Measurements from ENCODE around the gene TRPM3. TPM values are rescaled to one million over a fixed set of nuclear protein-coding genes. Genes with fewer than 3 reads are reported as not detected.
A peak's percentile ranks its signal among the peaks of the same experiment; 100 is the strongest.

The TRPM3 gene
- total RNA-seq, 4 donors from 2014 or later, result 0.51 to 8.4 (median 3.3) TPM

GRCh38 chr9:71003346-71003745 is 118.1 kb downstream of the TRPM3 start:
- TF ChIP-seq POLR2A (IDR thresholded peaks at IDR 0.05), result no peak
- no peak for TF ChIP-seq CTCF (IDR thresholded peaks at IDR 0.05)
- Histone ChIP-seq H3K36me3 (no peaks in the 10 kb centered on the region), H3K27ac (no peak overlapping the region), H3K4me1 (no peaks in the 10 kb centered on the region), H3K9me3 (peaks cover 0 to 10% of the 10 kb centered on the region in 2 donors), H3K4me3 (no peak overlapping the region), H3K27me3 (no peaks in the 10 kb centered on the region)
- no peak for DNase-seq
- intact Hi-C loops (cut with DNase I; ENCODE audit: low total_unique reads), result no loop called here

GRCh38 chr9:71001780-71002386 is 119.5 kb downstream of the TRPM3 start:
- Histone ChIP-seq H3K9me3 (peaks cover 0 to 10% of the 10 kb centered on the region in 2 donors), H3K4me1 (no peaks in the 10 kb centered on the region), H3K27me3 (no peaks in the 10 kb centered on the region), H3K36me3 (no peaks in the 10 kb centered on the region), H3K4me3 (no peak overlapping the region), H3K27ac (no peak overlapping the region)
- DNase-seq, result no peak
- intact Hi-C loops (cut with DNase I; ENCODE audit: low total_unique reads), result no loop called here
- peak; percentile 10 to 39 (median 28) for TF ChIP-seq CTCF (IDR thresholded peaks at IDR 0.05)
- no peak for TF ChIP-seq POLR2A (IDR thresholded peaks at IDR 0.05)

GRCh38 chr9:70998962-70999361 is 122.5 kb downstream of the TRPM3 start:
- no peak overlapping the region for H3K4me3 ChIP-seq
- no peaks in the 10 kb centered on the region for H3K36me3 ChIP-seq
- H3K9me3 ChIP-seq, result no peaks in the 10 kb centered on the region
- H3K27me3 ChIP-seq, result no peaks in the 10 kb centered on the region
- no peak overlapping the region for H3K27ac ChIP-seq
- no peaks in the 10 kb centered on the region for H3K4me1 ChIP-seq
- TF ChIP-seq CTCF (IDR thresholded peaks at IDR 0.05), result no peak
- TF ChIP-seq POLR2A (IDR thresholded peaks at IDR 0.05), result no peak
- DNase-seq, result no peak
- intact Hi-C loops (cut with DNase I; ENCODE audit: low total_unique reads), result no loop called here

- TF ChIP-seq CTCF (IDR thresholded peaks at IDR 0.05) (no peak), POLR2A (IDR thresholded peaks at IDR 0.05) (no peak)
- H3K36me3 ChIP-seq, result no peaks in the 10 kb centered on the region
- H3K4me3 ChIP-seq, result no peak overlapping the region
- no peak overlapping the region for H3K27ac ChIP-seq
- no peaks in the 10 kb centered on the region for H3K4me1 ChIP-seq
- intact Hi-C loops (cut with DNase I; ENCODE audit: low total_unique reads), result no loop called here
- no peak for DNase-seq
- no peaks in the 10 kb centered on the region for H3K27me3 ChIP-seq
- no peaks in the 10 kb centered on the region for H3K9me3 ChIP-seq
Measured at GRCh38 chr9:70995511-70995910, 125.9 kb downstream of the TRPM3 start.

- Histone ChIP-seq H3K4me1 (no peaks in the 10 kb centered on the region), H3K36me3 (no peaks in the 10 kb centered on the region), H3K27ac (no peak overlapping the region), H3K27me3 (no peaks in the 10 kb centered on the region), H3K9me3 (no peaks in the 10 kb centered on the region), H3K4me3 (no peak overlapping the region)
- DNase-seq, result no peak
- TF ChIP-seq CTCF (IDR thresholded peaks at IDR 0.05) (no peak), POLR2A (IDR thresholded peaks at IDR 0.05) (no peak)
- intact Hi-C loops (cut with DNase I; ENCODE audit: low total_unique reads), result no loop called here
Measured at GRCh38 chr9:70994582-70994981, 126.8 kb downstream of the TRPM3 start.
